HG03159 (cell line): Measurements from ENCODE around the gene DYNLRB1.
"Not testable (repeated sequence)": the region's sequence is repeated elsewhere in the genome, so short reads cannot be mapped to it uniquely, and the experiment has no call there.

Experiments
- ATAC-seq: cut with Tn5 transposase; IDR thresholded peaks from one replicate; pipeline ENCODE4 v1.9.1; 2021; ENCODE audit warnings: mild to moderate bottlenecking, moderate library complexity; ENCODE audit not compliant: unreplicated experiment

The DYNLRB1 gene

GRCh38 chr20:34516247-34517113 lies at the start of gene DYNLRB1:
TSS of gene DYNLRB1 (plus strand) at chr20:34516422. CDS start at chr20:34516459, 37 bp downstream.
- ATAC-seq, result peak; percentile 56

- ATAC-seq, result no peak
These were observed 47.3 kb upstream of the DYNLRB1 start for GRCh38 chr20:34468951-34469350.

GRCh38 chr20:34472246-34472925 lies 43.8 kb upstream of the DYNLRB1 start:
- ATAC-seq, result no peak

GRCh38 chr20:34473262-34473883 lies 42.8 kb upstream of the DYNLRB1 start:
- ATAC-seq, result no peak

GRCh38 chr20:34475979-34476736 lies 40.1 kb upstream of the DYNLRB1 start:
- no peak for ATAC-seq

GRCh38 chr20:34479627-34480026 lies 36.6 kb upstream of the DYNLRB1 start:
- ATAC-seq, result no peak

GRCh38 chr20:34482154-34482553 lies 34.1 kb upstream of the DYNLRB1 start:
- not testable (repeated sequence) for ATAC-seq

- ATAC-seq, result not testable (repeated sequence)
These were observed 32.5 kb upstream of the DYNLRB1 start for GRCh38 chr20:34483585-34484220.

GRCh38 chr20:34485068-34485634 lies 31.1 kb upstream of the DYNLRB1 start:
- ATAC-seq, result no peak

- no peak for ATAC-seq
These were observed 24.8 kb upstream of the DYNLRB1 start for GRCh38 chr20:34491226-34491931.

GRCh38 chr20:34491932-34492509 lies 24.2 kb upstream of the DYNLRB1 start:
- no peak for ATAC-seq

GRCh38 chr20:34493646-34494045 lies 22.6 kb upstream of the DYNLRB1 start:
- ATAC-seq, result no peak

GRCh38 chr20:34495307-34495706 lies 20.9 kb upstream of the DYNLRB1 start:
- no peak for ATAC-seq

- no peak for ATAC-seq
These were observed 20.3 kb upstream of the DYNLRB1 start for GRCh38 chr20:34495916-34496315.

GRCh38 chr20:34497596-34497995 lies 18.6 kb upstream of the DYNLRB1 start:
- ATAC-seq, result not testable (repeated sequence)

GRCh38 chr20:34500823-34501222 lies 15.4 kb upstream of the DYNLRB1 start:
- no peak for ATAC-seq

- no peak for ATAC-seq
These were observed 9.7 kb upstream of the DYNLRB1 start for GRCh38 chr20:34506480-34506879.

- ATAC-seq, result no peak
These were observed 8.4 kb upstream of the DYNLRB1 start for GRCh38 chr20:34507702-34508413.
